Measurements from ENCODE around the gene SERPIND1.
A peak's percentile ranks its signal among the peaks of the same experiment; 100 is the strongest.

The SERPIND1 gene

DNA sequence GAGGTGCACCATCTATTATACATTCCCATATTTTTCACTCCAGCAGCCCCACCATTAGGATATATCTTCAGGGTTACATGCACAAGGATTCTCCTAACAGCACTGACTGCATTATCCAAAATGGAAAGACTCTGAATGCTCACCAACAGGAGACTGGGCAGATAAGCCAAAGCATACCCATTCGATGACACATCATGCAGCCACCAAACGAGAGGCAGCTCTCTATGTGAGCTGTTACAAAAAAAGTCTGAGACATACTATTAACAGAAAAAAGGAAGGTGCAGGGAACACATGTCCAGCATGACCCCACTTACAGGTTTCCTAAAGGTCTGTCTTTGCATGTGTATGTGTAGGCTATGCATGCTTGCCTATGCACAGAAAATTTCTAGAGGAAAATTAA is 12.4 kb upstream of the SERPIND1 start:
- TF ChIP-seq OSR1 (CRISPR knock-in tag; IDR thresholded peaks at IDR 0.05) (no peak), ISL1 (CRISPR knock-in tag; IDR thresholded peaks at IDR 0.05) (no peak), ESRRG (CRISPR knock-in tag; IDR thresholded peaks at IDR 0.05) (no peak), ZNF70 (CRISPR knock-in tag; IDR thresholded peaks at IDR 0.05) (no peak), TOX (CRISPR knock-in tag; IDR thresholded peaks at IDR 0.05; ENCODE audit: borderline replicate concordance) (no peak), RARB (CRISPR knock-in tag; IDR thresholded peaks at IDR 0.05) (no peak), ZC3H10 (CRISPR knock-in tag; IDR thresholded peaks at IDR 0.05) (no peak), ZFP30 (CRISPR knock-in tag; IDR thresholded peaks at IDR 0.05) (no peak), CSDC2 (CRISPR knock-in tag; IDR thresholded peaks at IDR 0.05) (no peak), GLIS3 (CRISPR knock-in tag; IDR thresholded peaks at IDR 0.05) (no peak)
- TF ChIP-seq, protein P1, sequence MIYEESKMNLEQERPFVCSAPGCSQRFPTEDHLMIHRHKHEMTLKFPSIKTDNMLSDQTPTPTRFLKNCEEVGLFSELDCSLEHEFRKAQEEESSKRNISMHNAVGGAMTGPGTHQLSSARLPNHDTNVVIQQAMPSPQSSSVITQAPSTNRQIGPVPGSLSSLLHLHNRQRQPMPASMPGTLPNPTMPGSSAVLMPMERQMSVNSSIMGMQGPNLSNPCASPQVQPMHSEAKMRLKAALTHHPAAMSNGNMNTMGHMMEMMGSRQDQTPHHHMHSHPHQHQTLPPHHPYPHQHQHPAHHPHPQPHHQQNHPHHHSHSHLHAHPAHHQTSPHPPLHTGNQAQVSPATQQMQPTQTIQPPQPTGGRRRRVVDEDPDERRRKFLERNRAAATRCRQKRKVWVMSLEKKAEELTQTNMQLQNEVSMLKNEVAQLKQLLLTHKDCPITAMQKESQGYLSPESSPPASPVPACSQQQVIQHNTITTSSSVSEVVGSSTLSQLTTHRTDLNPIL (CRISPR knock-in tag; IDR thresholded peaks at IDR 0.05; ENCODE audit: low read depth) = no peak
- TF ChIP-seq, protein P2, sequence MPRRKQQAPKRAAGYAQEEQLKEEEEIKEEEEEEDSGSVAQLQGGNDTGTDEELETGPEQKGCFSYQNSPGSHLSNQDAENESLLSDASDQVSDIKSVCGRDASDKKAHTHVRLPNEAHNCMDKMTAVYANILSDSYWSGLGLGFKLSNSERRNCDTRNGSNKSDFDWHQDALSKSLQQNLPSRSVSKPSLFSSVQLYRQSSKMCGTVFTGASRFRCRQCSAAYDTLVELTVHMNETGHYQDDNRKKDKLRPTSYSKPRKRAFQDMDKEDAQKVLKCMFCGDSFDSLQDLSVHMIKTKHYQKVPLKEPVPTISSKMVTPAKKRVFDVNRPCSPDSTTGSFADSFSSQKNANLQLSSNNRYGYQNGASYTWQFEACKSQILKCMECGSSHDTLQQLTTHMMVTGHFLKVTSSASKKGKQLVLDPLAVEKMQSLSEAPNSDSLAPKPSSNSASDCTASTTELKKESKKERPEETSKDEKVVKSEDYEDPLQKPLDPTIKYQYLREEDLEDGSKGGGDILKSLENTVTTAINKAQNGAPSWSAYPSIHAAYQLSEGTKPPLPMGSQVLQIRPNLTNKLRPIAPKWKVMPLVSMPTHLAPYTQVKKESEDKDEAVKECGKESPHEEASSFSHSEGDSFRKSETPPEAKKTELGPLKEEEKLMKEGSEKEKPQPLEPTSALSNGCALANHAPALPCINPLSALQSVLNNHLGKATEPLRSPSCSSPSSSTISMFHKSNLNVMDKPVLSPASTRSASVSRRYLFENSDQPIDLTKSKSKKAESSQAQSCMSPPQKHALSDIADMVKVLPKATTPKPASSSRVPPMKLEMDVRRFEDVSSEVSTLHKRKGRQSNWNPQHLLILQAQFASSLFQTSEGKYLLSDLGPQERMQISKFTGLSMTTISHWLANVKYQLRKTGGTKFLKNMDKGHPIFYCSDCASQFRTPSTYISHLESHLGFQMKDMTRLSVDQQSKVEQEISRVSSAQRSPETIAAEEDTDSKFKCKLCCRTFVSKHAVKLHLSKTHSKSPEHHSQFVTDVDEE (CRISPR knock-in tag; IDR thresholded peaks at IDR 0.05) = no peak
- TF ChIP-seq, protein P3, sequence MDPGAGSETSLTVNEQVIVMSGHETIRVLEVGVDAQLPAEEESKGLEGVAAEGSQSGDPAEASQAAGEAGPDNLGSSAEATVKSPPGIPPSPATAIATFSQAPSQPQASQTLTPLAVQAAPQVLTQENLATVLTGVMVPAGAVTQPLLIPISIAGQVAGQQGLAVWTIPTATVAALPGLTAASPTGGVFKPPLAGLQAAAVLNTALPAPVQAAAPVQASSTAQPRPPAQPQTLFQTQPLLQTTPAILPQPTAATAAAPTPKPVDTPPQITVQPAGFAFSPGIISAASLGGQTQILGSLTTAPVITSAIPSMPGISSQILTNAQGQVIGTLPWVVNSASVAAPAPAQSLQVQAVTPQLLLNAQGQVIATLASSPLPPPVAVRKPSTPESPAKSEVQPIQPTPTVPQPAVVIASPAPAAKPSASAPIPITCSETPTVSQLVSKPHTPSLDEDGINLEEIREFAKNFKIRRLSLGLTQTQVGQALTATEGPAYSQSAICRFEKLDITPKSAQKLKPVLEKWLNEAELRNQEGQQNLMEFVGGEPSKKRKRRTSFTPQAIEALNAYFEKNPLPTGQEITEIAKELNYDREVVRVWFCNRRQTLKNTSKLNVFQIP (CRISPR knock-in tag; IDR thresholded peaks at IDR 0.05; ENCODE audit: borderline replicate concordance, low read depth) = no peak
- 0 out of 3 replicates have a peak, but pooled peaks have one; percentile 36 for ATAC-seq

DNA sequence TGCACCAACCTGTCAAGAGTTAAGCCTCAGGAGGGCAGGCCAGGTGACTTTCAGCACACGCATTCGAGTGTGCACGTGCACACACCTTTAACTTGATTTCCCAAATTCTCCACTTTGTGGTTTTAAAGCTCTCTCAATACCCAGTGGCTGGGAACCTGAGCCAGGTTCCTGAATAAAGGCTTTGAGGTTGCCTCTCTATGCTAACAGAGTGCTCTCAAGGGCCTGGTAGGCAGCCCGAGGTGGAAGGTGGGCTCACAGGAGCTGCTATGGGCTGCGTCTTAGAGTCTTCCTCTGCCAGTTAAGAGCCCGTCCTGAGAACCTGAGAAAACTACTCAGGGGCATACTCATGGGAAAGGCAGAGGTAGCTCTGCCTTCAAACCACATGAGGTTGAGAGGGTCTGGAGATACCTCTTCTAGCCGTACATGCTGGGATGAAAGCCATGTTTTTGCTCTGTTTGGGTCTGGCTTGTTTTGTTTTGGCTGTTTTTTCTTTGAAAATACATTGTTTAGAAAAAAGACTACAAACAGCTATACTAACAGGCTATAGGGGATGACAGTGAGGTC is 11.6 kb upstream of the SERPIND1 start:
- no peak for ATAC-seq
- no peak for TF ChIP-seq ESRRG (CRISPR knock-in tag; IDR thresholded peaks at IDR 0.05)
- TF ChIP-seq, protein P2 (CRISPR knock-in tag; IDR thresholded peaks at IDR 0.05) = no peak
- TF ChIP-seq ZNF565 (CRISPR knock-in tag; conservative IDR thresholded peaks at IDR 0.05; ENCODE audit: low read depth) = no peak
- no peak for TF ChIP-seq ZFP30 (CRISPR knock-in tag; IDR thresholded peaks at IDR 0.05)
- no peak for TF ChIP-seq ZNF70 (CRISPR knock-in tag; IDR thresholded peaks at IDR 0.05)
- TF ChIP-seq BACH2 (CRISPR knock-in tag; IDR thresholded peaks at IDR 0.05; ENCODE audit: borderline replicate concordance) = no peak
- no peak for TF ChIP-seq PPARA (CRISPR knock-in tag; IDR thresholded peaks at IDR 0.05; ENCODE audit: borderline replicate concordance)

DNA sequence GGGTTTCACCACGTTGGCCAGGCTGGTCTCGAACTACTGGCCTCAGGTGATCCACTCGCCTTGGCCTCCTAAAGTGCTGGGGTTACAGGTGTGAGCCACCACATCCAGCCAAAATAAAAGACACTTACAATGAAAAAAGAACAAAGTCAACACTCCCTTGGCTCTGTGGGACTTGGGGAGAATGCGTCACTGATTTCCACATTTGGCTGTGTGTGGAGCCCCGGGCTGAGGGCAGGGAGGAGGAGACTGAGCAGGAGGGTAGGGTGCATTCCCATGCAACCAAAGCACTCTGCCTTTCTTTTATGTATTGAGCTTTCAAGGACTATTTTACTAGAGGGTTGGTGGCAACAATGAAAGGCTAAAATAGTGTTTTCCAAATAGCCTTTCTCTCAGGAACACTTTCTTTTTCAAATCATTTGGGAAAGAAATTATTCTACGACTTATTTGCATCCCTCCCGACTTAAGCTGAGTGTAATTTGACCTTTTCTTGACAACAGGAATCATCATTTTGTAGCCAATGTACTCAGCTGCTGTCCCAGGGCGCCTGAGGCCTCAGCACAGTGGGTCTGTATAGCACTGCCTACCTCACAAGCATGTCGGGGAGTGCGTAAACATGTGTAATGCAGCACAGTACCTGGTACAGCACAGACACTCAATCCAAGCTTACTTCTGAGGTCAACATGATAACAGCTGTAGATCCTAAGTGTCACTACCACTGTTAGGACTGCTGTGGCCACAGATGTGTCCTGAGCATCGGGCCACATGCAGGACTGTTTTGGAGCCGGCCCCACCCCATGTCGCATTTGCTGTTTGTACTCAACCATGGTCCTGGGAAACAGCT is 10.1 kb upstream of the SERPIND1 start:
- no peak for TF ChIP-seq ZFP30 (CRISPR knock-in tag; IDR thresholded peaks at IDR 0.05)
- TF ChIP-seq ISL1 (CRISPR knock-in tag; IDR thresholded peaks at IDR 0.05) = no peak
- no peak for TF ChIP-seq ZNF70 (CRISPR knock-in tag; IDR thresholded peaks at IDR 0.05)
- TF ChIP-seq ZNF8 (CRISPR knock-in tag; IDR thresholded peaks at IDR 0.05) = no peak
- no peak for ATAC-seq

DNA sequence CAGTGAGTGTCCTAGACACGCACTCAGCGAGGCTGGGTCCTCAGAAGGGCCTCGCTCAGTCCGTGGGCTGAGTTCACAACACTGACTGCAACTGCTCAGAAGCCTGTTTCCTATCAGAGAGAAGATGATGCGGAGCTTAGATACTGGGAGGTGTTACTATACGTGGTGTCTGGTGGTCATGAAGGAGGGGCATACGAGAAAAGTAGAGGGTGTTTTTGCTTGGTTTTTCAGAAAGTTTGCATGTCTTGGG is 9.5 kb upstream of the SERPIND1 start:
- no peak for ATAC-seq
- TF ChIP-seq ESRRG (CRISPR knock-in tag; IDR thresholded peaks at IDR 0.05) (no peak), SNAI2 (CRISPR knock-in tag; IDR thresholded peaks at IDR 0.05) (no peak), ZFP30 (CRISPR knock-in tag; IDR thresholded peaks at IDR 0.05) (no peak), TOX (CRISPR knock-in tag; IDR thresholded peaks at IDR 0.05; ENCODE audit: borderline replicate concordance) (no peak), TCF4 (CRISPR knock-in tag; IDR thresholded peaks at IDR 0.05; ENCODE audit: borderline replicate concordance) (no peak)
- TF ChIP-seq, protein P1 (CRISPR knock-in tag; IDR thresholded peaks at IDR 0.05; ENCODE audit: low read depth) = no peak
- TF ChIP-seq, protein P3 (CRISPR knock-in tag; IDR thresholded peaks at IDR 0.05; ENCODE audit: borderline replicate concordance, low read depth) = no peak
- TF ChIP-seq, protein P4, sequence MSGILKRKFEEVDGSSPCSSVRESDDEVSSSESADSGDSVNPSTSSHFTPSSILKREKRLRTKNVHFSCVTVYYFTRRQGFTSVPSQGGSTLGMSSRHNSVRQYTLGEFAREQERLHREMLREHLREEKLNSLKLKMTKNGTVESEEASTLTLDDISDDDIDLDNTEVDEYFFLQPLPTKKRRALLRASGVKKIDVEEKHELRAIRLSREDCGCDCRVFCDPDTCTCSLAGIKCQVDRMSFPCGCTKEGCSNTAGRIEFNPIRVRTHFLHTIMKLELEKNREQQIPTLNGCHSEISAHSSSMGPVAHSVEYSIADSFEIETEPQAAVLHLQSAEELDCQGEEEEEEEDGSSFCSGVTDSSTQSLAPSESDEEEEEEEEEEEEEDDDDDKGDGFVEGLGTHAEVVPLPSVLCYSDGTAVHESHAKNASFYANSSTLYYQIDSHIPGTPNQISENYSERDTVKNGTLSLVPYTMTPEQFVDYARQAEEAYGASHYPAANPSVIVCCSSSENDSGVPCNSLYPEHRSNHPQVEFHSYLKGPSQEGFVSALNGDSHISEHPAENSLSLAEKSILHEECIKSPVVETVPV (CRISPR knock-in tag; IDR thresholded peaks at IDR 0.05) = no peak
